Dedifferentiated amniotic fluid mesenchymal stem cell (primary cell): ENCODE data around the gene MYBPHL.
"Not testable (repeated sequence)": the region's sequence is repeated elsewhere in the genome, so short reads cannot be mapped to it uniquely, and the experiment has no call there.

Experiments
- DNase-seq: peaks from one replicate; pipeline ENCODE4 v3.0.0-alpha.2; 2016; ENCODE audit errors: extremely low spot score

MYBPHL gene

GRCh38 chr1:109307274-109308021 lies 637 bp upstream of the MYBPHL start:
- no peak for DNase-seq

GRCh38 chr1:109305991-109306390 lies 820 bp downstream of the MYBPHL start:
- not testable (repeated sequence) for DNase-seq

- no peak for DNase-seq
Observed at GRCh38 chr1:109304226-109304920, 2.4 kb downstream of the MYBPHL start.

GRCh38 chr1:109301874-109302273 lies 4.9 kb downstream of the MYBPHL start:
- DNase-seq, result no peak

- no peak for DNase-seq
Observed at GRCh38 chr1:109300650-109301151, 6.1 kb downstream of the MYBPHL start.

- DNase-seq, result no peak
Observed at GRCh38 chr1:109299558-109300343, 7.1 kb downstream of the MYBPHL start.

GRCh38 chr1:109298666-109299557 lies 7.9 kb downstream of the MYBPHL start:
- DNase-seq, result peak; percentile 43

GRCh38 chr1:109296782-109297181 lies 10.0 kb downstream of the MYBPHL start:
- DNase-seq, result no peak

GRCh38 chr1:109295712-109296415 lies 10.9 kb downstream of the MYBPHL start:
- DNase-seq, result no peak

GRCh38 chr1:109294481-109294880 lies 12.3 kb downstream of the MYBPHL start:
- DNase-seq, result no peak

GRCh38 chr1:109293026-109293425 lies 13.8 kb downstream of the MYBPHL start:
- no peak for DNase-seq

- DNase-seq, result no peak
Observed at GRCh38 chr1:109292364-109292763, 14.4 kb downstream of the MYBPHL start.

GRCh38 chr1:109290998-109291397 lies 15.8 kb downstream of the MYBPHL start:
- no peak for DNase-seq

- no peak for DNase-seq
Observed at GRCh38 chr1:109290137-109290536, 16.7 kb downstream of the MYBPHL start.

GRCh38 chr1:109286762-109287161 lies 20.0 kb downstream of the MYBPHL start:
- DNase-seq, result not testable (repeated sequence)

GRCh38 chr1:109283748-109284600 lies 22.8 kb downstream of the MYBPHL start:
- DNase-seq, result no peak

- peak; percentile 95 for DNase-seq
Observed at GRCh38 chr1:109282952-109283747, 23.7 kb downstream of the MYBPHL start, which contains the start of gene PSRC1. Gene PSRC1, minus strand, starts transcription at chr1:109283145.

GRCh38 chr1:109282497-109282951 lies 24.3 kb downstream of the MYBPHL start:
- no peak for DNase-seq
